SK-N-MC (cell line): Measurements from ENCODE around the gene SLC35D2.

ENCODE experiments used
- EZH2 ChIP-seq: fragments of 200-600 bp; sonication (generic); IDR thresholded peaks from one replicate; pipeline ENCODE4 v1.6.1; 2017; ENCODE audit warnings: antibody characterized with exemption
- POLR2AphosphoS5 ChIP-seq: IDR thresholded peaks from 2 replicates; pipeline ENCODE4 v1.6.1; 2012; ENCODE audit warnings: mild to moderate bottlenecking, low read depth, low read length, borderline replicate concordance

GRCh38 chr9:96420468-96421219, 37.1 kb upstream of the SLC35D2 start:
- TF ChIP-seq POLR2AphosphoS5 = no peak
- TF ChIP-seq EZH2 = no peak
